ENCODE results near the gene TNRC18.

DNA sequence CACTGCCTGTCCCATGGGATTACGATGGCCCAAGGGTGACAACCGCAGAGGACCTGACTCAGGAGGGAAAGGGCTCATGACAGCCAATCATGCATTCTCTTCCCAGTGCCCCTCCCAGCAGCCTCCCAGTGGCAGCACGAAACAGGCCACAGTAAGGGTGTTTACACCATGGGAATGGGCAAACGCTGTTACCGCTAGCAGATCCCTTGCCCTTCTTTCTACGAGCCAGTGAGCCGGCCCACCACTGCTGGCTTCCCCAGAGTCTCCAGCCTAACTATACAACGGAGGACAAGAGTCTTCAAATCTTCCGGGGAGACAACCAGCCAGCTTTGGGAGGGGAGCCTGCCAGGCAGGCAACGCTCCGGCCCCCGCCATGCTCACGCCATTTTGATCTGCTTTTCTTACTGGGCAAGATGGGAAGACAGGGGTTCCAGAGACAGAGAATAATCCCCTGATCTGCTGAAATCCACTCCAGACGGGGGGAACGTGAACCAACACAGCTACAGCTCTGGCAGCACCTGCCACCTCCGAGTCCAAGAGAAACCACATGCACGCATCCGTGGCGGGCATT, 71.1 kb downstream of the TNRC18 start:
- TF ChIP-seq CTCF (conservative IDR thresholded peaks at IDR 0.05; ENCODE audit: low read length) (no peak), EZH2phosphoT487 (IDR thresholded peaks at IDR 0.05; ENCODE audit: borderline replicate concordance, low read depth, low read length) (no peak)
